Measurements from ENCODE around the gene TLK1.

- TF ChIP-seq GATA2 (IDR thresholded peaks at IDR 0.05; ENCODE audit: low read depth, low read length) (no peak), GATA3 (IDR thresholded peaks at IDR 0.05; ENCODE audit: low read depth, low read length) (no peak)
Measured at GRCh38 chr2:170950221-170950761, 210.4 kb downstream of the TLK1 start.
